GM18873 (cell line): Measurements from ENCODE around the gene CERS6.
"Not testable (repeated sequence)": the region's sequence is repeated elsewhere in the genome, so short reads cannot be mapped to it uniquely, and the experiment has no call there.

Experiments
- ATAC-seq: cut with Tn5 transposase; IDR thresholded peaks from one replicate; pipeline ENCODE4 v1.9.1; 2021; ENCODE audit warnings: mild to moderate bottlenecking, moderate library complexity, moderate number of reproducible peaks; ENCODE audit not compliant: unreplicated experiment, low FRiP score

The CERS6 gene

DNA sequence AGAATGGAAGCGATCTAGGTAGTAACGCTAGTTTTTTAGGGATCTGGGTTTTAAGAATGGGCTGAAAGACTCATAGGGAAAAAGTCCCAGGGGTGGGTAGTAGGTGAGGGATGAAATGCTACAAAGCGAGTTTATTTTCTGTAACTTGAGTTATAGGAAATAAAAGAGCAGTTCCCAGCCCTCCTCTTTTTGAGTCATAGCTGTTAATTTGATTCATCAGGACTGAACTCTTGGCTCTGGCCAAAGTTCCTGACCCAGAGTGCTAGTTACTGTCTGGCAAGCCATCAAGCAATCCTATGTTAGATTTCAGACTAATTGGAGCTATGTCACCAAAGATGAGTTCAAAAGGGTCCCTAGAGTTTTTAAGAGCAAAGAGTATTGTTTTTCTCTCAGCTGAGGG is 328.9 kb downstream of the CERS6 start:
- ATAC-seq, result no peak

DNA sequence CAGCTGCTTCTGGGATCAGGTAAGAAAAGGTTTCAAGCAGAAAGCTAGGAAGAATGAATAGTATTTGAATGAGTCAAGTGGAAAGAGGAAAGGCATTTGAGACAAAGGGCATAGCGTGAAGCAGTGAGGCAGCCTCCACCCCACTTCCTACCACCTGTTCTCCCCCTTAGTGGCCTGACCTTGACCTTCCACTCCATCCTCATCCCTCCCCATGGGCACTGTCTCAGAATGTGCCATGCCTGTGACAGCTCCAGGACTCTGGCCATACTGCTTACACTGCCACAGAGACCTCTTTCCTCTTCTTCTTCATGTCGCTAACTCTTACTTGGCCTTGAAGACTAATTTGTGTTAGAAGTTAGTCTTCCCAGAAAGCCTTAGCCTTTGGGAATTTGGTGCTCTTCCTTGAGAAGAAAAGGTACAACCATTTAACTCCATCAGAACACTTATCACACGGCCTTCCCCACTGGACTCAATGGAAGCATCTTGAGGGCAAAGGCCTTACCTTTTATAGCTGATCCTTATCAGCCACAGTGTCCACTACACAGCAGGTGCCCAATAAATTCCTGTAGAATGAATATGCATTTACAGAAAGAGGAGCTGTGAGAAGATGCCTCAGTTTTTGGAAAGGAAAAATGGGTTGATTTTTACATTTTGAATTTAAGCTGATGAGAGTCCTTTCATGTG is 331.2 kb downstream of the CERS6 start:
- ATAC-seq, result no peak

DNA sequence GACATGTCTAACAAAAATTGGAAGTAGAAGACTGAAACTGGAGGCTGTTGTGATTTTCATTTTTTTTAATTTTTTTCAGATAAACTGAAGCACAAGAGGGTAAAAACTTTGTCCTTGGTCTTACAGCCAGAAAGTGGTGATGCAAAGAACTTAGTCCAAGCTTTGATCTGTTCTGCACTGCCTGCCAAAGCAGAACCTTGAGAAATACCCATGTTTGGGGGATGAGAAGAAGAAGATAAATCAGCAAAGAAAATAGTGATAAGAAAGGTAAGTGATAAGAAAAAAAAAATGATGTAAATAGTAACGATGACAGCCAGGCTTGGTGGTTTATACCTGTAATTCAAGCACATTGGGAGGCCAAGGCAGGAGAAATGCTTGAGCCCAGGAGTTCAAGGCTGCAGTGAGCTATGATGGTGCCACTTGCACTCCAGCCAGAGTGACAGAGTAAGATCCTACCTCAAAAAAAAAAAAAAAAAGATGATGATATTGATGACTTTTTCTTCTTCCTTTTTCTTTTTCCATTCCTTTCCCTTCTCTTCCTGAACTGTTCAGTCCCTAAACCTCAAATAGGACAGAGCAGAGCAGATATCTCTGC is 331.8 kb downstream of the CERS6 start:
- ATAC-seq, result no peak

DNA sequence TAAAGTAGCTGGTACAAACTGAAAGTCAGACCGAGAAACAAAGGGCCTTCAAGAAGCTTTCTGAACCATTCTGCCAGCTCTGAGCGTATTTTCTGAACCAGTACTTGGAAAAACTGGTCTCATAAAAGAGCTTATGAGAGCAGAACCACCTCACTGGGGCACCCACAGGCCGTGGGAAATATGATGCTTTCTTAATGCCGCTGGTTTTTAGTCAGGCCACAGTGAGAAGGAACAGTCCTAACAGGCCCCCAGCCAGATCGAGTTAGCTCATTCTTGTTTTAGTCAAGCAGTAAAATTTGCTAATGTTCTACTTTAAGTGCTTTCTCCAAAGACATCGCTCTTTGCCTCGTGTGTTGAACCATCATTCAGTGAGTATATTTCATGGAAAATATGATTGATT is 333.7 kb downstream of the CERS6 start:
- no peak for ATAC-seq

DNA sequence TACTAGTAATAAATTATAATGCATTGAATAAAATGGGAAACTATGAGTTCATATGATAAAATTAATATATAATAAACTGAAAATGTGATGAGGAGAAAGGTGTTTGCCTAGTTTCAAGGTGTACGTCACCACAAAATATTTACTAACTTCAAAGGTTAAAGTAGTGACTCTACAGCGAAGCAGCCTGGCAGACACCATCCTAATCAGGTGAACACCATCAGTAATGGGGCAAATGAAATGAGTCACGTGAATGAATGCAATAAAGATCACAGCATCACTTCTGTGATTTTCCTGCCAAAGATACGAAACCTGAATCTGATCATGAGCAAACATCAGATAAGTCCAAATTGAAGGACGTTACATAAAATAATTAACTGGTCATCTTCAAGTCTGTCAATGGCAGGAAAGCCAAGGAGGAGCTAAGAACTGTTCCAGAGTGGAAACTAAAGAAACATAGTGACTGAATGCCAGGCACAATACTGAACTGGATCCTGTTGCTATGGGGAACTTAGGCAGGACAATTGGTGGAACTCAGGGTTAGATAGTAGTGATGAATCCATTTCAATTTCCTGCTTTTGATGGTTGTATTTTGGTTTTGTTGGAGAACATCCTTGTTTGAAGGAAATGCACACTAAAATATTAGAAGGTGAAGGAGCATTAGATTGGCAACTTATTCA is 334.3 kb downstream of the CERS6 start:
- ATAC-seq, result no peak

DNA sequence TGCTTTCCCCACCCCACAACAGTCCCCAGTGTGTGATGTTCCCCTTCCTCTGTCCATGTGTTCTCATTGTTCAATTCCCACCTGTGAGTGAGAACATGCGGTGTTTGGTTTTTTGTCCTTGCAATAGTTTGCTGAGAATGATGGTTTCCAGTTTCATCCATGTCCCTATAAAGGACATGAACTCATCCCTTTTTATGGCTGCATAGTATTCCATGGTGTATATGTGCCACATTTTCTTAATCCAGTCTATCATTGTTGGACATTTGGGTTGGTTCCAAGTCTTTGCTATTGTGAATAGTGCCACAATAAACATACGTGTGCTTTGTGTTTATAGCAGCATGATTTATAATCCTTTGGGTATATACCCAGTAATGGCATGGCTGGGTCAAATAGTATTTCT is 335.1 kb downstream of the CERS6 start:
- ATAC-seq, result not testable (repeated sequence)

GRCh38 chr2:168793596-168793995 is 337.5 kb downstream of the CERS6 start:
- ATAC-seq, result no peak

- ATAC-seq, result no peak
Observed at GRCh38 chr2:168794968-168795367, 338.9 kb downstream of the CERS6 start.

DNA sequence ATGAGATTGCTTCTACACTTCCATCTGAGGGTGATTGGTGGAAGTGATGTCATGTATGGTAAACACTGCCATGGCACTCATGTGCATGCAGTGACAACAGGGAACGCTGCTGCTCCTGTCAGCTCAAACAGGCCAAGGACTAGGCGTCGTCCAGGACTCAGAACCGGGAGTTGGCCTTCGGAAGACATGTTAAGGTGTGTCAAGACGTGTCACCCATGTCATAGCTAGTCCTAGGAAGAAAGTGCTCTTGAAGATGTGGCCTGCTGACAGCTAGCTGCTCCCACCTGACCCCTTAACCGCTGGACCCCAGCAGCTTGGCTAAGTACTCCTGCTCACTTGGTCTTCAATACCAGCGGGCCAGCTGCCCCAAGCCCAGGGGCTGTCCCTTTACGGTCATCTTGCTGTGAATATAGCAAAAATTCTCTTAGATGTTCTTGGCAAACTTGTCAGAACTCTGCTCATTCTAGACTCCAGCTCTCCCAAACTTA is 340.1 kb downstream of the CERS6 start:
- no peak for ATAC-seq

GRCh38 chr2:168796583-168797285 is 340.7 kb downstream of the CERS6 start:
- no peak for ATAC-seq

DNA sequence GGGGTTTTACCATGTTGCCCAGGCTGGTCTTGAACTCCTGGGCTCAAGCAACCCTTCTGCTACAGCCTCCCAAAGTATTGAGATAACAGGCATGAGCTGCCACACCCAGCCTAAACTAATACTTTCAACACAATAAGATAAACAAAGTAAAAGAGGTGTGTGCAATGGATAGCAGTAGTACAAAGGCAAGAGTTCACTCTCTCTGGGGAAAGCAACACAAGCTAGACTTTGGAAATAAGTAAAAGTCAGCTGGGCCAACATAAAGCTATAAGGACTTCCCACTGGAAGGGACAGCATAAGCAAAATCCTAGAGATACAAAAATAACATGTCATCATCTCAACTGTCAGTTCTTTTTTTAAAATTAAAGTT is 341.2 kb downstream of the CERS6 start:
- ATAC-seq, result no peak

GRCh38 chr2:168798076-168798887 is 342.2 kb downstream of the CERS6 start:
- ATAC-seq, result no peak

GRCh38 chr2:168798888-168799410 is 342.9 kb downstream of the CERS6 start:
- ATAC-seq, result no peak

- no peak for ATAC-seq
Observed at GRCh38 chr2:168801471-168801870, 345.4 kb downstream of the CERS6 start.

DNA sequence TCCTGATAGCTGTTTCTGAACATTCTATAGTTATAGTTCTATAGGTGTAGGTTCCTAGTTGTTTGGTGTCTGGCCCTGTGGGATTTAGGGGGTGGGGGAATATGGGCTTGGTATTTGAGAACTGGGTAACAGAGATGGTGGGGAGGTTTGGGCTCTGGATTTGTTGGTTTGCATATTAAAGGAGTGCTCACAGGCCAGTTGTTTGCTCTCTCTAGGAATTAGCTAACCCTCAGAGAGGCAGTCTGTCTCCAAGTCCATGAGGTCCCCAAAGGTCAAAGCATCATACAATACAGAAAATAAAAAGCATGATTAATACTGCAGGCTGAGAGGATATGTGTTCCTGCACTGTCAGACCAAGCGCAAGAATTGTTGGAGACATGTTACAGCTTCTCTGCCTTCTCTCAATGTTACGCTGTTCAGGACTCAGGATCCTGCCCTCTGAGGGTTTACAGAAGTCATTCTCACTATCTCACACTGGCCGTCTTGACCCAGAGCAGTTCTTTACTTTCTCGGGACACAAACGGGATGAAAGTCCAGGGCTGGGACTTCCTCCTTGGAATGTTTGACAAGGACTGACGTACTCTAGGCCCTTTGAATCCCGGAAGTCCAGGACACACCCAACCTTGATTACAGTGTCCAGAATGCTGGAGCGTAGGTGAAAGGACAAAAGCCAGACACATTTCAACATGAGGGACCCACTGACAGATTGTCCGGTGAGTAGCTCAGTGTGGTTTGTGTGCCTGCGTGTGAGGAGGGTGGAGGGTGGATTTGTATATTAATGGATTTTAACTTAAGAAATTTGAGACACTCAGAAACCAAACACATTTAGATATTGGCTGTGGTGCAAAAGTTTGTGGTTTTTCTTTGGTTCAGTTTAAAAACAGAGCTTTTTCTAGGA is 346.1 kb downstream of the CERS6 start, which contains the start of gene NOSTRIN:
Gene NOSTRIN, plus strand, starts transcription at position 677 of the 898 bp plus-strand sequence. Its CDS starts 10 bp downstream, at position 687.
- no peak for ATAC-seq

DNA sequence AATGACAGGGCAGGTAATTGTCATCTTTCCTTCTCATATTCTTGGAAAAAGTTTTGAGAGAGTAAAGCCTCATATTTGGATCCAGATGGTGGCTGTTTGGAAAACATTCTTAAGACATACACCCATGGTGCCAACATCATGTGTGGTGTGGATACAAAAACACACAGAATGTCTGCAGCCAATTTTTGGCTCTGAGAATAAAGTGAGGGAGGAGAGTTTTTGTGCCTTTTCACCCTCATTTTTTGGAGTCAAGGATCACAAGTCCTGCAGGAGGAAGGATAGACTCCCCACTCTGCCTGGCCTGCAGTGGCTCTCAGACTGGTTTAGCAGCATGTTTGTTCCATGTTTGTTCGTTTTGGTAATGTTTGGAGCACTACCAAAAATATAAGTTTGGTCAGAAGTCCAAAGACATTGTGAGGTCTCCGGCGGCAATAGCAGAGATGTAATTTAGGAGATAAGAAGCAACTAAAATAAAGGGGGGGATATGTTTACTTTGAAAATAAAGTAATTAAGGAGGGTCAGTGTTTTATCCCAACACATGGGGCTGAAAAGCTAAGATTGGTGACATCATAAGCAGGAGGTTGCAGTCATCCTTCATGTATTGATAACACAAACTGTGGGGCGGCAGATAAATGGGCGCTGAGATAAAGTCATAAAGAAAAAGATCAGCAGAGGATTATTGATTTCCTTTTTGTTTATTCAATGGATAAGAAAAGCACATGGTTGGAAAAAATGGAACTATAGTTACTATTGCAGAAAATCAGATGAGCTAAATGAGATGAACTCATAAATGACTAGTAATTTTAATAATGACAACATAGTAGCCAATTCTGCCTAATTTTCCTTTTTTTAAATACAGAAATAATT is 347.0 kb downstream of the CERS6 start:
- ATAC-seq, result no peak

DNA sequence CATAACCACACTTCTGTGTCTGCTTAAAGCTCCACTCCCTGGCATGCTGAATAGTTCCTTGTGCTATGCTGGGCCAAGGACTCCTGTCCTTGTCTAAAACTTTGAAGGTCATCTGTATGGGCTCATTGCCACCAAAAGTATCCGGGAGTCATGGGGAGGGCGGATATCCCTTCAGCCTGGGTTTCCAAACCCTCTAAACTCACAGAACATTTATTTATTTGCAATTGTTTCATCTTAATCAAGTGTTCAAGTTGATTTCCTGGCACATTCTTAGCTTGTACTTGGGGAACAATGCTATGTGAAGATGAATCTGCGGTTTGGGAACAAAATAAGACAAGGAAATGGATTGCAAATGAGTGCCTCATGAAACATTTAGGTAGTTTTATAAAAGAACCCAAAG is 348.1 kb downstream of the CERS6 start:
- no peak for ATAC-seq

GRCh38 chr2:168805615-168806014 is 349.5 kb downstream of the CERS6 start:
- no peak for ATAC-seq
